H9 (cell line): ENCODE measurements around the gene KLF16. TPM values are rescaled to one million over a fixed set of nuclear protein-coding genes. Genes with fewer than 3 reads are reported as not detected.

Experiments
- DNase-seq: peaks from one replicate; pipeline ENCODE4 v3.0.0-alpha.2; 2017
- H2AFZ ChIP-seq: one replicate; pipeline ENCODE4 v1.6.1; 2013; ENCODE audit warnings: mild to moderate bottlenecking, low read length, control low read depth, moderate library complexity
- H2AK5ac ChIP-seq: 2 replicates; pipeline ENCODE4 v1.6.1; 2013; ENCODE audit warnings: low read length, control low read depth, mixed read lengths; ENCODE audit not compliant: insufficient read length
- H2BK120ac ChIP-seq: one replicate; pipeline ENCODE4 v1.6.1; 2013; ENCODE audit warnings: low read depth, mild to moderate bottlenecking, low read length, control low read depth, inconsistent platforms; ENCODE audit not compliant: poor library complexity, severe bottlenecking
- H2BK12ac ChIP-seq: 2 replicates; pipeline ENCODE4 v1.6.1; 2013; ENCODE audit warnings: low read length, control low read depth, mixed read lengths, low read depth; ENCODE audit not compliant: insufficient read length
- H2BK15ac ChIP-seq: 2 replicates; pipeline ENCODE4 v1.6.1; 2013; ENCODE audit warnings: low read depth, low read length, control low read depth
- H2BK20ac ChIP-seq: one replicate; pipeline ENCODE4 v1.6.1; 2013; ENCODE audit warnings: low read depth, mild to moderate bottlenecking, low read length, control low read depth, inconsistent platforms; ENCODE audit not compliant: poor library complexity, severe bottlenecking
- H2BK5ac ChIP-seq: 2 replicates; pipeline ENCODE4 v1.6.1; 2013; ENCODE audit warnings: low read length, control low read depth, mixed read lengths; ENCODE audit not compliant: insufficient read length
- H3K14ac ChIP-seq: 2 replicates; pipeline ENCODE4 v1.6.1; 2013; ENCODE audit warnings: low read length, control low read depth; ENCODE audit not compliant: insufficient read depth
- H3K18ac ChIP-seq: 2 replicates; pipeline ENCODE4 v1.6.1; 2013; ENCODE audit warnings: low read depth, mild to moderate bottlenecking, mixed read lengths, low read length, control low read depth; ENCODE audit not compliant: insufficient read length
- H3K23ac ChIP-seq: 2 replicates; pipeline ENCODE4 v1.6.1; 2013; ENCODE audit warnings: low read length, control low read depth, mixed read lengths, low read depth; ENCODE audit not compliant: insufficient read length
- H3K23me2 ChIP-seq: 2 replicates; pipeline ENCODE4 v1.6.1; 2013; ENCODE audit warnings: low read depth, mild to moderate bottlenecking, mixed read lengths, low read length, control low read depth; ENCODE audit not compliant: insufficient read length, poor library complexity, severe bottlenecking
- H3K27ac ChIP-seq: 2 replicates; pipeline ENCODE4 v1.5.1; 2013; ENCODE audit warnings: low read length, control low read depth, mixed read lengths, low read depth; ENCODE audit not compliant: insufficient read length
- H3K27me3 ChIP-seq: 2 replicates; pipeline ENCODE4 v1.6.1; 2013; ENCODE audit warnings: low read length, control low read depth, inconsistent platforms; ENCODE audit not compliant: insufficient read depth
- H3K4ac ChIP-seq: 2 replicates; pipeline ENCODE4 v1.6.1; 2013; ENCODE audit warnings: low read depth, mild to moderate bottlenecking, control low read depth, inconsistent platforms, low read length, moderate library complexity
- H3K4me1 ChIP-seq: 2 replicates; pipeline ENCODE4 v1.6.1; 2013; ENCODE audit warnings: low read length, control low read depth, inconsistent platforms; ENCODE audit not compliant: insufficient read depth
- H3K4me2 ChIP-seq: 2 replicates; pipeline ENCODE4 v1.6.1; 2013; ENCODE audit warnings: low read length, control low read depth, mixed read lengths; ENCODE audit not compliant: insufficient read length, insufficient read depth
- H3K56ac ChIP-seq: 2 replicates; pipeline ENCODE4 v1.6.1; 2013; ENCODE audit warnings: low read depth, mild to moderate bottlenecking, mixed read lengths, low read length, control low read depth; ENCODE audit not compliant: insufficient read length
- H3K79me1 ChIP-seq: 2 replicates; pipeline ENCODE4 v1.6.1; 2013; ENCODE audit warnings: low read depth, mild to moderate bottlenecking, moderate library complexity, low read length, control low read depth, inconsistent platforms; ENCODE audit not compliant: insufficient read depth, poor library complexity, severe bottlenecking
- H3K79me2 ChIP-seq: 2 replicates; pipeline ENCODE4 v1.6.1; 2013; ENCODE audit warnings: low read length, control low read depth, inconsistent platforms; ENCODE audit not compliant: insufficient read depth
- H3K9ac ChIP-seq: 2 replicates; pipeline ENCODE4 v1.6.1; 2013; ENCODE audit warnings: low read length, control low read depth, mixed read lengths; ENCODE audit not compliant: insufficient read length; ENCODE audit errors: extremely low read depth
- H3K9me3 ChIP-seq: one replicate; pipeline ENCODE4 v1.6.1; 2013; ENCODE audit warnings: low read depth, low read length, inconsistent platforms; ENCODE audit not compliant: control insufficient read depth
- H3T11ph ChIP-seq: one replicate; pipeline ENCODE4 v1.6.1; 2013; ENCODE audit warnings: mild to moderate bottlenecking, low read length, control low read depth, inconsistent platforms
- H4K20me1 ChIP-seq: one replicate; pipeline ENCODE4 v1.6.1; 2013; ENCODE audit not compliant: control insufficient read depth, insufficient read length, insufficient read depth
- H4K5ac ChIP-seq: 2 replicates; pipeline ENCODE4 v1.6.1; 2013; ENCODE audit warnings: low read depth, mild to moderate bottlenecking, mixed read lengths, low read length, control low read depth; ENCODE audit not compliant: insufficient read length
- H4K8ac ChIP-seq: replicated peaks from 2 replicates; pipeline ENCODE4 v1.6.1; 2013; ENCODE audit warnings: low read length, control low read depth, mixed read lengths, low read depth; ENCODE audit not compliant: insufficient read length
- H4K91ac ChIP-seq: 2 replicates; pipeline ENCODE4 v1.6.1; 2013; ENCODE audit warnings: low read depth, mild to moderate bottlenecking, moderate library complexity, mixed read lengths, low read length, control low read depth; ENCODE audit not compliant: insufficient read length
- H3K27ac Mint-ChIP-seq, 3 experiments: 2 replicates in 2 of 3; 3 replicates in 1 of 3; pipeline ENCODE4 v1.8.0; 2020 to 2021; ENCODE audit warnings: mixed read lengths in 3 of 3, mild to moderate bottlenecking in 1 of 3, moderate library complexity in 1 of 3
- H3K27me3 Mint-ChIP-seq: 2 replicates; pipeline ENCODE4 v1.8.0; 2021; ENCODE audit warnings: low read depth, mild to moderate bottlenecking, moderate library complexity, mixed read lengths
- H3K36me3 Mint-ChIP-seq, 3 experiments: 2 replicates in 2 of 3; 3 replicates in 1 of 3; pipeline ENCODE4 v1.8.0; 2020 to 2021; ENCODE audit warnings: low read depth in 3 of 3, mixed read lengths in 3 of 3; ENCODE audit not compliant: insufficient read depth in 1 of 3
- H3K4me1 Mint-ChIP-seq, 2 experiments: 2 replicates each; pipeline ENCODE4 v1.8.0; 2020; ENCODE audit warnings: mixed read lengths in 2 of 2
- H3K4me3 Mint-ChIP-seq, 2 experiments: 2 replicates in 1 of 2; 3 replicates in 1 of 2; pipeline ENCODE4 v1.8.0; 2020 to 2021; ENCODE audit warnings: mild to moderate bottlenecking in 2 of 2, mixed read lengths in 2 of 2, moderate library complexity in 1 of 2
- H3K9me3 Mint-ChIP-seq, 2 experiments: 2 replicates in 1 of 2; 3 replicates in 1 of 2; pipeline ENCODE4 v1.8.0; 2020; ENCODE audit warnings: mild to moderate bottlenecking in 2 of 2, mixed read lengths in 2 of 2, moderate library complexity in 1 of 2
- WGBS: extraction: QIAGEN DNeasy Blood & Tissue Kit; methylation state at CpG from one replicate; pipeline ENCODE4 v1.1.7; 2013; ENCODE audit warnings: missing lambda C conversion rate, low lambda C conversion rate, mixed read lengths; ENCODE audit not compliant: insufficient read length; ENCODE audit errors: extremely low coverage; 5-methylcytosine and 5-hydroxymethylcytosine counted together
- total RNA-seq: library from RNA; stranded (reverse); gene quantifications from 2 replicates; pipeline ENCODE4 v1.2.1, GENCODE V29; 2021
- TF ChIP-seq, protein P1 (sequence below): fragments of 200-600 bp; sonication (generic); conservative IDR thresholded peaks from 3 replicates; pipeline ENCODE4 v1.8.0; 2021; ENCODE audit warnings: antibody characterized with exemption, mild to moderate bottlenecking

KLF16 gene
- total RNA-seq, 1 experiment from 2014 or later = 66.8 TPM

DNA sequence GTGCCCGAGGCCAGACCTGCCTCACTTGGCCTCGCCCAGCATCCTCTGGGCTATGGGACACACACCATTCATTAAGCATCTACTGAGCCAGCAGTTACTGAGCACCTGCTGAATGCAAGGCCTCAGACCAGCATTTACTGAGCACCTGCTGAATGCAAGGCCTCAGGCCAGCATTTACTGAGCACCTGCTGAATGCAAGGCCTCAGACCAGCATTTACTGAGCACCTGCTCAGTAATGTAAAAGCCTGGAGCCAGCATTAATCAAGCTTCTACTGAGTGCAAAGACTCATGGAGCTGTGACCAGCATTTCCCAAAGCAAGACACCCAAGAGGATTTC, 55.0 kb downstream of the KLF16 start:
- Mint-ChIP-seq H3K27me3 (peaks cover 9% of the 10 kb centered on the region), H3K4me3 (no peak overlapping the region; a peak in 1 of 5 replicates), H3K9me3 (no peaks in the 10 kb centered on the region; a peak in 1 of 5 replicates), H3K36me3 (peaks cover 0 to 2% (median 0%) of the 10 kb centered on the region in 3 experiments; a peak in 2 of 7 replicates), H3K27ac (no peak overlapping the region), H3K4me1 (peaks cover 6 to 8% of the 10 kb centered on the region in 2 experiments)
- H2BK120ac ChIP-seq = no peak overlapping the region
- peaks cover 3% of the 10 kb centered on the region for H3K23me2 ChIP-seq
- no peak overlapping the region for H2AK5ac ChIP-seq
- H3K9ac ChIP-seq = no peak overlapping the region
- no peak overlapping the region for H4K5ac ChIP-seq
- H4K91ac ChIP-seq = no peak overlapping the region
- H3K14ac ChIP-seq = no peak overlapping the region
- H2BK15ac ChIP-seq = no peak overlapping the region
- H2BK12ac ChIP-seq = no peak overlapping the region
- no peak overlapping the region for H3K4ac ChIP-seq
- no peak overlapping the region for H3K4me2 ChIP-seq
- H3K27ac ChIP-seq = no peak overlapping the region
- no peaks in the 10 kb centered on the region for H3K9me3 ChIP-seq
- H2AFZ ChIP-seq = no peak overlapping the region
- H2BK20ac ChIP-seq = no peak overlapping the region
- no peak overlapping the region for H3K23ac ChIP-seq
- no peak overlapping the region for H4K8ac ChIP-seq
- no peaks in the 10 kb centered on the region for H3K4me1 ChIP-seq
- H3K79me2 ChIP-seq = no peaks in the 10 kb centered on the region
- H3T11ph ChIP-seq = no peak overlapping the region
- no peaks in the 10 kb centered on the region for H3K27me3 ChIP-seq
- no peak overlapping the region for H2BK5ac ChIP-seq
- TF ChIP-seq, protein P1, sequence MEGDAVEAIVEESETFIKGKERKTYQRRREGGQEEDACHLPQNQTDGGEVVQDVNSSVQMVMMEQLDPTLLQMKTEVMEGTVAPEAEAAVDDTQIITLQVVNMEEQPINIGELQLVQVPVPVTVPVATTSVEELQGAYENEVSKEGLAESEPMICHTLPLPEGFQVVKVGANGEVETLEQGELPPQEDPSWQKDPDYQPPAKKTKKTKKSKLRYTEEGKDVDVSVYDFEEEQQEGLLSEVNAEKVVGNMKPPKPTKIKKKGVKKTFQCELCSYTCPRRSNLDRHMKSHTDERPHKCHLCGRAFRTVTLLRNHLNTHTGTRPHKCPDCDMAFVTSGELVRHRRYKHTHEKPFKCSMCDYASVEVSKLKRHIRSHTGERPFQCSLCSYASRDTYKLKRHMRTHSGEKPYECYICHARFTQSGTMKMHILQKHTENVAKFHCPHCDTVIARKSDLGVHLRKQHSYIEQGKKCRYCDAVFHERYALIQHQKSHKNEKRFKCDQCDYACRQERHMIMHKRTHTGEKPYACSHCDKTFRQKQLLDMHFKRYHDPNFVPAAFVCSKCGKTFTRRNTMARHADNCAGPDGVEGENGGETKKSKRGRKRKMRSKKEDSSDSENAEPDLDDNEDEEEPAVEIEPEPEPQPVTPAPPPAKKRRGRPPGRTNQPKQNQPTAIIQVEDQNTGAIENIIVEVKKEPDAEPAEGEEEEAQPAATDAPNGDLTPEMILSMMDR = no peak
- peaks cover 2% of the 10 kb centered on the region for H4K20me1 ChIP-seq
- no CpG with 5 or more reads among the region's 2 CpGs for WGBS
- no peaks in the 10 kb centered on the region for H3K79me1 ChIP-seq
- H3K56ac ChIP-seq = no peak overlapping the region
- H3K18ac ChIP-seq = no peak overlapping the region
- DNase-seq = no peak
